A549 (cell line): ENCODE results near the gene APOC3. TPM values are rescaled to one million over a fixed set of nuclear protein-coding genes. Genes with fewer than 3 reads are reported as not detected.

Experiments used
- ATAC-seq, 2 experiments: fragments of 200-7000 bp in 1 of 2; fragments of >200 bp in 1 of 2; cut with Nextera tagmentation in 1 of 2; cut with Tn5 transposase in 1 of 2; 3 replicates each; pipeline versions ENCODE4 v1.8.0 to v1.9.1; 2018 to 2020; ENCODE audit warnings: mild to moderate bottlenecking in 1 of 2, moderate library complexity in 1 of 2
- CTCF ChIA-PET: fragments of 300-600 bp; sonication (Branson Sonifier 250); formaldehyde crosslinking; extraction: SDS; loops from one replicate; lab custom pipeline; 2021; ENCODE audit warnings: antibody characterized with exemption, inconsistent platforms; lab: Yijun Ruan, JAX
- POLR2A ChIA-PET: fragments of 350-600 bp; formaldehyde crosslinking; extraction: SDS; loops from one replicate; lab custom pipeline; 2021; ENCODE audit warnings: antibody characterized with exemption, inconsistent platforms; lab: Yijun Ruan, JAX
- DNase-seq, 2 experiments: peaks; one replicate each; pipeline versions ENCODE4 v3.0.0 to v3.0.0-alpha.2; 2011 to 2016; ENCODE audit warnings: low read depth in 1 of 2, low spot score in 1 of 2
- FAIRE-seq: peaks from 2 replicates; lab custom pipeline; 2011; peaks lifted over from hg19 to GRCh38; lab: Jason Lieb, UNC
- H3K27ac ChIP-seq, 2 experiments: fragments of >200 bp; sonication (Bioruptor Twin); formaldehyde crosslinking; 3 replicates each; pipeline ENCODE4 v1.5.1; 2016 to 2017
- H3K4me1 ChIP-seq: fragments of >200 bp; sonication (Bioruptor Twin); formaldehyde crosslinking; 3 replicates; pipeline ENCODE4 v1.6.1; 2016
- H3K4me2 ChIP-seq: fragments of >200 bp; sonication (Bioruptor Twin); formaldehyde crosslinking; 3 replicates; pipeline ENCODE4 v1.6.1; 2016
- H3K4me3 ChIP-seq: fragments of >200 bp; sonication (Bioruptor Twin); formaldehyde crosslinking; 3 replicates; pipeline ENCODE4 v1.5.1; 2016
- H3K9me3 ChIP-seq: fragments of >200 bp; sonication (Bioruptor Twin); formaldehyde crosslinking; 3 replicates; pipeline ENCODE4 v1.6.1; 2016
- EHMT2 ChIP-seq: fragments of 200-600 bp; sonication (generic); IDR thresholded peaks from 2 replicates; pipeline ENCODE4 v1.6.1; 2016; ENCODE audit warnings: antibody characterized with exemption, low read depth, mild to moderate bottlenecking, moderate library complexity
- EP300 ChIP-seq, 2 experiments: fragments of >200 bp; sonication (Bioruptor Twin); formaldehyde crosslinking; IDR thresholded peaks; 2 replicates in 1 of 2; 3 replicates in 1 of 2; pipeline ENCODE4 v1.6.1; 2016 to 2017
- ESRRA ChIP-seq: fragments of 150-350 bp; IDR thresholded peaks from 2 replicates; pipeline ENCODE4 v1.6.1; 2014; ENCODE audit warnings: mild to moderate bottlenecking, low read length, borderline replicate concordance
- GATA3 ChIP-seq: IDR thresholded peaks from 2 replicates; pipeline ENCODE4 v1.6.1; 2012; ENCODE audit warnings: borderline replicate concordance
- HEYL ChIP-seq: fragments of 250-450 bp; sonication (Bioruptor Pico); IDR thresholded peaks from 2 replicates; pipeline ENCODE4 v1.8.0; 2021; ENCODE audit warnings: mild to moderate bottlenecking, moderate library complexity
- HOXB13 ChIP-seq: fragments of 250-450 bp; sonication (Bioruptor Pico); IDR thresholded peaks from 2 replicates; pipeline ENCODE4 v1.5.0; 2020; ENCODE audit warnings: low read depth, mild to moderate bottlenecking, moderate library complexity
- HOXB5 ChIP-seq: fragments of 250-450 bp; sonication (Bioruptor Pico); IDR thresholded peaks from 2 replicates; pipeline ENCODE4 v1.5.0; 2020; ENCODE audit warnings: mild to moderate bottlenecking, moderate library complexity
- JUN ChIP-seq, 2 experiments: fragments of >200 bp; sonication (Bioruptor Twin); formaldehyde crosslinking; IDR thresholded peaks; 2 replicates in 1 of 2; 3 replicates in 1 of 2; pipeline ENCODE4 v1.6.1; 2016 to 2017
- KDM5A ChIP-seq: fragments of 200-600 bp; sonication (generic); IDR thresholded peaks from 2 replicates; pipeline ENCODE4 v1.6.1; 2016; ENCODE audit warnings: antibody characterized with exemption, mild to moderate bottlenecking
- MYC ChIP-seq: IDR thresholded peaks from 2 replicates; pipeline ENCODE4 v1.6.1; 2012; ENCODE audit warnings: mild to moderate bottlenecking, inconsistent platforms, low read length, improper control_type of control experiment, borderline replicate concordance
- NPAS2 ChIP-seq: fragments of 250-450 bp; sonication (Bioruptor Pico); IDR thresholded peaks from 2 replicates; pipeline ENCODE4 v1.8.0; 2022; ENCODE audit warnings: mild to moderate bottlenecking, moderate library complexity, borderline replicate concordance
- PHF8 ChIP-seq: fragments of 200-600 bp; sonication (generic); IDR thresholded peaks from 2 replicates; pipeline ENCODE4 v1.6.1; 2016; ENCODE audit warnings: low read depth, mild to moderate bottlenecking, antibody characterized with exemption, moderate library complexity, borderline replicate concordance
- RAD21 ChIP-seq, 2 experiments: fragments of >200 bp in 1 of 2; sonication (Bioruptor Twin) in 1 of 2; formaldehyde crosslinking in 1 of 2; IDR thresholded peaks in 1 of 2; conservative IDR thresholded peaks in 1 of 2; 2 replicates in 1 of 2; 3 replicates in 1 of 2; pipeline ENCODE4 v1.6.1; 2012 to 2018; ENCODE audit warnings: inconsistent platforms in 1 of 2
- RARB ChIP-seq: fragments of 250-450 bp; sonication (Bioruptor Pico); IDR thresholded peaks from 2 replicates; pipeline ENCODE4 v1.8.0; 2021; ENCODE audit warnings: mild to moderate bottlenecking, moderate library complexity
- RCOR1 ChIP-seq: fragments of 150-350 bp; IDR thresholded peaks from 2 replicates; pipeline ENCODE4 v1.6.1; 2014; ENCODE audit warnings: antibody characterized with exemption, low read length, low read depth
- TFCP2L1 ChIP-seq: fragments of 250-450 bp; sonication (Bioruptor Pico); IDR thresholded peaks from 2 replicates; pipeline ENCODE4 v1.5.0; 2021; ENCODE audit warnings: mild to moderate bottlenecking
- TP53 ChIP-seq: fragments of 250-450 bp; sonication (Bioruptor Pico); IDR thresholded peaks from 2 replicates; pipeline ENCODE4 v1.5.0; 2021; ENCODE audit warnings: mild to moderate bottlenecking, moderate library complexity
- ZC3H11A ChIP-seq: fragments of 450-650 bp; IDR thresholded peaks from 2 replicates; pipeline ENCODE4 v1.6.1; 2014; ENCODE audit warnings: antibody characterized with exemption, mild to moderate bottlenecking
- WGBS: methylation state at CpG from one replicate; pipeline ENCODE4 v1.1.6; 2017; ENCODE audit errors: missing lambda C conversion rate; 5-methylcytosine and 5-hydroxymethylcytosine counted together
- polyA plus RNA-seq, 4 experiments: library from polyadenylated mRNA; depleted of rRNA in 3 of 4; stranded (reverse); fragments of >200 nt; fragmentation: RNase III in 1 of 4; extraction: RNeasy Plus Mini Kit Qiagen cat#74134 plus additional on column Dnase treatment in 1 of 4; gene quantifications; 2 replicates in 3 of 4; 3 replicates in 1 of 4; pipeline ENCODE4 v1.2.3, GENCODE V29; 2011 to 2017
- TF ChIP-seq, protein P1 (sequence below): fragments of >200 bp; sonication (Bioruptor Twin); formaldehyde crosslinking; IDR thresholded peaks from 3 replicates; pipeline ENCODE4 v1.6.1; 2016
- TF ChIP-seq, protein P2 (sequence below): fragments of 450-650 bp; IDR thresholded peaks from 2 replicates; pipeline ENCODE4 v1.6.1; 2014; ENCODE audit warnings: antibody characterized with exemption
- TF ChIP-seq, protein P3 (sequence below): IDR thresholded peaks from 2 replicates; pipeline ENCODE4 v1.6.1; 2012

The APOC3 gene
- polyA plus RNA-seq, 2 of the 4 experiments (the other 2 are of a cell fraction): not detected

DNA sequence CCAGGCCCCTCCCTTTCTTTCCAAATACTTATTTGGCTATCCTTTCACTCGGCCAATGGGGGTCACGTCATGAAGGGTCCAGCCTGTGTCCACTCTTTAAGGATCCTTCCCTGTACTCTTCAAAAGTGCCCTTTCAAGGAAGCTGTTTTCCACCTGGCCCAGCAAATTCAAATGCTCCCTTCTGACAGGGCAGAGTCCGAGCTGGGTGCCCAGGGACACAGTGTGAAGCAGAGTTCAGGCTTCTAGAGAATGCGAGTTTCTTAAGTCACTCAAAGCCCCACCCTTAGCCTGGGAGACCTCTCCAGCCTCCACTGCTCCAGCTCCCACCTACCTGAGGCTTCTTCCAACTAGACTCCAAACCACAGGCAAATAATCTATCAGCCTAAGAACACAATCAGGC is 13.2 kb downstream of the APOC3 start:
- ATAC-seq (no peak; a peak in 1 of 6 replicates), DNase-seq (peak in 1 of 2 experiments; percentile 12), FAIRE-seq (no peak)
- WGBS: 72% methylated on average over 4 of the region's 4 CpGs
- no peaks in the 10 kb centered on the region for H3K9me3 ChIP-seq
- ChIA-PET CTCF (no interaction called here), POLR2A (no interaction called here)
- no peak overlapping the region for H3K4me3 ChIP-seq
- no peaks in the 10 kb centered on the region for H3K4me1 ChIP-seq
- no peak overlapping the region for H3K27ac ChIP-seq
- no peak overlapping the region for H3K4me2 ChIP-seq
- no peak for TF ChIP-seq JUN (IDR thresholded peaks at IDR 0.05)
- TF ChIP-seq NPAS2 (CRISPR knock-in tag): no peak

DNA sequence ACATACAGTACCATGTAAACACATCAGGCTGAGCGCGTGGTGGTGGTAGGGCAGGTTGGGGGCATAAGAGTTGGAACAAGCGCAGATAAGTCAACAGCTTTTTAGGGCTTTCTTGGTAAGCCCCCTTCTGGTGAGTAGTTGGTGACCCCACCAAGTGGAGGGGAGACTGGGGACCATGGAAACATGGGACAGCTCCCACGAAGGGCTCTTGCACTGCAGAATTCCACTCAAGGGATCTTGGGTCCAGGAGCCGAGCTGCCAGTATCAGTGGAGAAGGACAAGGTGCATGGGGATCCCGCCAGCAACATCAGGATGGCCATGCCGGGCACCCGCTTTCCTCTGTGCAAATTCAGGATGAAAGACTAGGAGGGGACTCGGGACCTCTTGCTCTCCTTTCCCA is 14.0 kb downstream of the APOC3 start:
- Histone ChIP-seq H3K4me1 (no peaks in the 10 kb centered on the region), H3K9me3 (no peaks in the 10 kb centered on the region), H3K4me3 (no peak overlapping the region), H3K4me2 (no peak overlapping the region), H3K27ac (no peak overlapping the region)
- WGBS: 82% methylated on average over 7 of the region's 9 CpGs
- FAIRE-seq (no peak), ATAC-seq (no peak), DNase-seq (no peak)
- TF ChIP-seq TP53 (CRISPR knock-in tag): no peak
- TF ChIP-seq, protein P1, sequence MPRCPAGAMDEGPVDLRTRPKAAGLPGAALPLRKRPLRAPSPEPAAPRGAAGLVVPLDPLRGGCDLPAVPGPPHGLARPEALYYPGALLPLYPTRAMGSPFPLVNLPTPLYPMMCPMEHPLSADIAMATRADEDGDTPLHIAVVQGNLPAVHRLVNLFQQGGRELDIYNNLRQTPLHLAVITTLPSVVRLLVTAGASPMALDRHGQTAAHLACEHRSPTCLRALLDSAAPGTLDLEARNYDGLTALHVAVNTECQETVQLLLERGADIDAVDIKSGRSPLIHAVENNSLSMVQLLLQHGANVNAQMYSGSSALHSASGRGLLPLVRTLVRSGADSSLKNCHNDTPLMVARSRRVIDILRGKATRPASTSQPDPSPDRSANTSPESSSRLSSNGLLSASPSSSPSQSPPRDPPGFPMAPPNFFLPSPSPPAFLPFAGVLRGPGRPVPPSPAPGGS: no peak
- no peak for TF ChIP-seq RARB (CRISPR knock-in tag)
- no peak for TF ChIP-seq ZC3H11A
- no peak for TF ChIP-seq EHMT2
- TF ChIP-seq, protein P2, sequence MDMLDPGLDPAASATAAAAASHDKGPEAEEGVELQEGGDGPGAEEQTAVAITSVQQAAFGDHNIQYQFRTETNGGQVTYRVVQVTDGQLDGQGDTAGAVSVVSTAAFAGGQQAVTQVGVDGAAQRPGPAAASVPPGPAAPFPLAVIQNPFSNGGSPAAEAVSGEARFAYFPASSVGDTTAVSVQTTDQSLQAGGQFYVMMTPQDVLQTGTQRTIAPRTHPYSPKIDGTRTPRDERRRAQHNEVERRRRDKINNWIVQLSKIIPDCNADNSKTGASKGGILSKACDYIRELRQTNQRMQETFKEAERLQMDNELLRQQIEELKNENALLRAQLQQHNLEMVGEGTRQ: no peak
- TF ChIP-seq, protein P3, sequence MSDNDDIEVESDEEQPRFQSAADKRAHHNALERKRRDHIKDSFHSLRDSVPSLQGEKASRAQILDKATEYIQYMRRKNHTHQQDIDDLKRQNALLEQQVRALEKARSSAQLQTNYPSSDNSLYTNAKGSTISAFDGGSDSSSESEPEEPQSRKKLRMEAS: no peak
- TF ChIP-seq GATA3: no peak
- no peak for TF ChIP-seq RAD21 (conservative IDR thresholded peaks at IDR 0.05 in 1 of 2, IDR thresholded peaks at IDR 0.05 in 1 of 2)
- no peak for TF ChIP-seq HEYL (CRISPR knock-in tag)
- no peak for TF ChIP-seq ESRRA
- no peak for TF ChIP-seq EP300 (IDR thresholded peaks at IDR 0.05)
- ChIA-PET POLR2A (no interaction called here), CTCF (no interaction called here)

DNA sequence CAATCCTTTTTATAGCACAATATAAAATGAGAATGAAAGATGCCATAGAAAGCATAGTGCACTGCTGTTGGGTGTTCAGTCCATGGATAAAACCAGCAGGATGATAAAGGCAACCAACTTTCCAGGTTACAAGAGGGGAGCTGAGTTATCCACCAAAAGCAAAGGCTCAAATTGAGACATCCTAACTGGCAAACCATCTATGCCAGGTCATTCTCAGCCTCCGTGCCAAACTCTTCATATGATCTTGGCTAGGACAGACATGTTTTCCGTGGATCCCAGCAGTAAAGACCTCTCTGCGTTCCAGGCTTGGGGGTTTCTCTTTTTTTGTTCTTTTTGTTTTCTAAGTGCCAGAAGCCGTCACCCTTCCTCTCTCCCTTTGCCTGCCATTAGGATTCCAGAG is 15.0 kb downstream of the APOC3 start:
- 97% methylated on average over 4 of the region's 4 CpGs for WGBS
- Histone ChIP-seq H3K4me2 (no peak overlapping the region), H3K4me3 (no peak overlapping the region), H3K9me3 (no peaks in the 10 kb centered on the region), H3K4me1 (no peaks in the 10 kb centered on the region), H3K27ac (no peak overlapping the region)
- no peak for TF ChIP-seq HOXB5 (CRISPR knock-in tag)
- no peak for TF ChIP-seq PHF8
- TF ChIP-seq RCOR1: no peak
- TF ChIP-seq MYC: no peak
- no peak for TF ChIP-seq TFCP2L1 (CRISPR knock-in tag)
- TF ChIP-seq HOXB13 (CRISPR knock-in tag): no peak
- no peak for TF ChIP-seq KDM5A
- TF ChIP-seq, protein P2: no peak
- ChIA-PET POLR2A (no interaction called here), CTCF (interaction anchor here (1.5 kb wide), 1 partner anchor 8 kb away, joined by 6 read pairs; no protein-coding TSS in a partner anchor)
- DNase-seq (no peak), FAIRE-seq (no peak), ATAC-seq (no peak)
